Calu3 (cell line): ENCODE results near the gene NOD1. TPM values are rescaled to one million over a fixed set of nuclear protein-coding genes. Genes with fewer than 3 reads are reported as not detected.

Experiments
- BruUV-seq: library from RNA; stranded (reverse); fragments of 400-500 nt; replicated peaks from 2 replicates; lab custom pipeline; 2021; lab: Mats Ljungman, UMichigan
- CTCF ChIA-PET: fragments of 300-600 bp; sonication (Branson Sonifier 250); formaldehyde crosslinking; loops from one replicate; lab custom pipeline; 2022; ENCODE audit warnings: antibody characterized with exemption; lab: Charles Lee
- DNase-seq: peaks from one replicate; pipeline ENCODE4 v3.0.0; 2022
- H3K27ac Mint-ChIP-seq: one replicate; pipeline ENCODE4 v1.8.0; 2022; ENCODE audit warnings: mixed read lengths; ENCODE audit not compliant: unreplicated experiment
- H3K27me3 Mint-ChIP-seq: one replicate; pipeline ENCODE4 v1.8.0; 2022; ENCODE audit warnings: mixed read lengths; ENCODE audit not compliant: unreplicated experiment
- H3K36me3 Mint-ChIP-seq: one replicate; pipeline ENCODE4 v1.8.0; 2022; ENCODE audit warnings: mild to moderate bottlenecking, moderate library complexity, mixed read lengths; ENCODE audit not compliant: insufficient read depth, unreplicated experiment
- H3K4me1 Mint-ChIP-seq: one replicate; pipeline ENCODE4 v1.8.0; 2022; ENCODE audit warnings: mild to moderate bottlenecking, low read depth, mixed read lengths; ENCODE audit not compliant: unreplicated experiment
- H3K4me3 Mint-ChIP-seq: one replicate; pipeline ENCODE4 v1.8.0; 2022; ENCODE audit warnings: mild to moderate bottlenecking, low read depth, moderate library complexity, mixed read lengths; ENCODE audit not compliant: unreplicated experiment
- H3K9me3 Mint-ChIP-seq: one replicate; pipeline ENCODE4 v1.8.0; 2022; ENCODE audit warnings: low read depth, mixed read lengths; ENCODE audit not compliant: unreplicated experiment
- CTCF ChIP-seq: fragments of 200-600 bp; IDR thresholded peaks from one replicate; pipeline ENCODE4 v1.8.0; 2022; ENCODE audit warnings: antibody characterized with exemption; ENCODE audit not compliant: unreplicated experiment
- intact Hi-C: fragments of 100-400 bp; cut with micrococcal nuclease; formaldehyde crosslinking; loops from one replicate; pipeline ENCODE4 v1.10.0; 2022; ENCODE audit not compliant: unreplicated experiment
- total RNA-seq: library from RNA; stranded (reverse); gene quantifications from 2 replicates; pipeline ENCODE4 v1.2.3, GENCODE V29; 2022

NOD1 gene
- total RNA-seq, 1 experiment from 2014 or later = 11.7 TPM

- no peak overlapping the region for H3K4me3 Mint-ChIP-seq
- TF ChIP-seq CTCF = no peak
- peaks cover 17% of the 10 kb centered on the region for H3K4me1 Mint-ChIP-seq
- CTCF ChIA-PET = interaction anchor here (0.7 to 1.6 kb wide), 2 partner anchors 15 to 17 kb away, joined by 5 read pairs; no protein-coding TSS in a partner anchor
- intact Hi-C loops = no loop called here
- DNase-seq = no peak
- no peaks in the 10 kb centered on the region for H3K27me3 Mint-ChIP-seq
- no peaks in the 10 kb centered on the region for H3K36me3 Mint-ChIP-seq
- H3K27ac Mint-ChIP-seq = no peak overlapping the region
- no TSS peak for BruUV-seq
- H3K9me3 Mint-ChIP-seq = peaks cover 5% of the 10 kb centered on the region
These were observed 98.8 kb downstream of the NOD1 start for GRCh38 chr7:30379741-30380140.

GRCh38 chr7:30379131-30379530 lies 99.5 kb downstream of the NOD1 start:
- Mint-ChIP-seq H3K27me3 (no peaks in the 10 kb centered on the region), H3K9me3 (peaks cover 5% of the 10 kb centered on the region), H3K27ac (no peak overlapping the region), H3K4me3 (no peak overlapping the region), H3K4me1 (peaks cover 17% of the 10 kb centered on the region), H3K36me3 (no peaks in the 10 kb centered on the region)
- BruUV-seq = no TSS peak
- no peak for DNase-seq
- intact Hi-C loops = no loop called here
- CTCF ChIA-PET = interaction anchor here (1.6 kb wide), 1 partner anchor 17 kb away, joined by 5 read pairs; no protein-coding TSS in a partner anchor
- no peak for TF ChIP-seq CTCF

GRCh38 chr7:30378275-30378674 lies 100.3 kb downstream of the NOD1 start:
- DNase-seq = no peak
- Mint-ChIP-seq H3K4me1 (peaks cover 17% of the 10 kb centered on the region), H3K27me3 (no peaks in the 10 kb centered on the region), H3K27ac (no peak overlapping the region), H3K36me3 (no peaks in the 10 kb centered on the region), H3K4me3 (no peak overlapping the region), H3K9me3 (peaks cover 3% of the 10 kb centered on the region)
- no peak for TF ChIP-seq CTCF
- CTCF ChIA-PET = no interaction called here
- intact Hi-C loops = no loop called here
- BruUV-seq = no TSS peak

Other genes with a start within 250 kb of the NOD1 start
- gene ZNRF2, start 194.2 kb downstream of the NOD1 start, total RNA-seq = 25.8 and 28.3 TPM in 2 replicates
- 81.2 and 90.6 TPM in 2 replicates for gene GGCT, start 26.0 kb upstream of the NOD1 start, total RNA-seq
- gene GARS1, start 116.1 kb upstream of the NOD1 start, total RNA-seq = 244 and 283 TPM in 2 replicates
- not detected in 2 replicates for gene CRHR2, start 203.7 kb upstream of the NOD1 start, total RNA-seq